Measurements from ENCODE around the gene CARM1.

The CARM1 gene

DNA sequence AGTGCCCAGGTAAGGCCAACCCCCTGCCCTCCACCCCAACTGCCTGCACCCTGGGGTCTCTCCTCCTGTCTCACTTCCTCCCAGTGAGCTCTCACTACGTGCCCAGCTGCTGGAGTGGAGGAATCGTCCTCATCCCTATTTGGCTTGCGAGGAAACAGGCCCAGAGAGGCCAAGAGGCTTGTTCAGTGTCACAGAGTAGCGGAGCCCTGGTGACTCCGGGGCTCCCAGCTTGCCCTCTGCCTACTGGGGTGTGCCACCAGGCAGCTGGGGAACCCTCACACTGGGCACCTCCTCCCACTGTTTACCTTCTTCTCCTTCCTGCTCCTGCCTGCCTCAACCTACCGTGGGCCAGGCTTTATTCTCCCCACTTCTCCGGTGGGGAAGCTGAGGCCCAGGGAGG is 41.0 kb upstream of the CARM1 start:
- TF ChIP-seq, protein P1, sequence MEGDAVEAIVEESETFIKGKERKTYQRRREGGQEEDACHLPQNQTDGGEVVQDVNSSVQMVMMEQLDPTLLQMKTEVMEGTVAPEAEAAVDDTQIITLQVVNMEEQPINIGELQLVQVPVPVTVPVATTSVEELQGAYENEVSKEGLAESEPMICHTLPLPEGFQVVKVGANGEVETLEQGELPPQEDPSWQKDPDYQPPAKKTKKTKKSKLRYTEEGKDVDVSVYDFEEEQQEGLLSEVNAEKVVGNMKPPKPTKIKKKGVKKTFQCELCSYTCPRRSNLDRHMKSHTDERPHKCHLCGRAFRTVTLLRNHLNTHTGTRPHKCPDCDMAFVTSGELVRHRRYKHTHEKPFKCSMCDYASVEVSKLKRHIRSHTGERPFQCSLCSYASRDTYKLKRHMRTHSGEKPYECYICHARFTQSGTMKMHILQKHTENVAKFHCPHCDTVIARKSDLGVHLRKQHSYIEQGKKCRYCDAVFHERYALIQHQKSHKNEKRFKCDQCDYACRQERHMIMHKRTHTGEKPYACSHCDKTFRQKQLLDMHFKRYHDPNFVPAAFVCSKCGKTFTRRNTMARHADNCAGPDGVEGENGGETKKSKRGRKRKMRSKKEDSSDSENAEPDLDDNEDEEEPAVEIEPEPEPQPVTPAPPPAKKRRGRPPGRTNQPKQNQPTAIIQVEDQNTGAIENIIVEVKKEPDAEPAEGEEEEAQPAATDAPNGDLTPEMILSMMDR (conservative IDR thresholded peaks at IDR 0.05; ENCODE audit: low read length) = no peak
- H3K4me3 ChIP-seq (ENCODE audit: low read length) = no peak overlapping the region
- DNase-seq (ENCODE audit: low read depth) = no peak

DNA sequence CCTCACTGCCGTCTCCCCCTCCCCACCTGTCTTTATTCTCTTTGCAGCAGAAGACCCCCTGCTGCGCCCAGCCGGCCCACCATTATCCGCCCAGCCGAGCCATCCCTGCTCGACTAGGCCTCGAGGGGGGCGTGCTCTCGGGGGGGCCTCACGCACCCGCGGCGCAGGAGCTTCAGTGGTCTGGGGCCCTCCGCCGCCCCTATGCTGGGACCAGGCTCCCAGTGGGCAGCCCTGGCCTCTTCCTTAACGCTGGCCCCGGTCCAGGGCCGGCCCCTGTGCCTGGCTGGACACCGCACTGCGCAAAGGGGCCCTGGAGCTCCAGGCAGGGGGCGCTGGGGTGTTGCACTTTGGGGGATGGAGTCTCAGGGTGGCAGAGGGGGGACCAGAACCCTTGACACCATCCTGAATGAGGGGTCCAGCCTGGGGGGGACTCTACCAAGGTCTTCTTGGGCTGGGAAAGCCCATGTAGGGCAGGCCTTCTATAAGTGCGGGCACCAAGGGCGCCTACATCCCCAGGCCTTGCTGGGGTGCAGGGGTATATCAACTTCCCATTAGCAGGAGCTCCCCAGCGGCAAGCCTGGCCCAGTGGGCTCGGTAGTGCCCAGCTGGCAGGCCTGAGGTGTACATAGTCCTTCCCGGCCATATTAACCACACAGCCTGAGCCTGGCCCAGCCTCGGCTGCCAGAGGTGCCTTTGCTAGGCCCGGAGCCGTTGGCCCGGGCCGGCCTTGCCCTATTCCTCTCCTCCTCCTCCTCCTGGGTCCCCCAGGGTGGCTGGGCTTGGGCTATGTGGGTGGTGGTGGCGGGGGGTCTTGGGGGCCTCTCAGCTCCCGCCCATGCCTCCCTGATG is 40.2 kb upstream of the CARM1 start:
- H3K4me3 ChIP-seq (ENCODE audit: low read length) = no peak overlapping the region
- no peak for DNase-seq (ENCODE audit: low read depth)
- TF ChIP-seq, protein P1 (conservative IDR thresholded peaks at IDR 0.05; ENCODE audit: low read length) = no peak

DNA sequence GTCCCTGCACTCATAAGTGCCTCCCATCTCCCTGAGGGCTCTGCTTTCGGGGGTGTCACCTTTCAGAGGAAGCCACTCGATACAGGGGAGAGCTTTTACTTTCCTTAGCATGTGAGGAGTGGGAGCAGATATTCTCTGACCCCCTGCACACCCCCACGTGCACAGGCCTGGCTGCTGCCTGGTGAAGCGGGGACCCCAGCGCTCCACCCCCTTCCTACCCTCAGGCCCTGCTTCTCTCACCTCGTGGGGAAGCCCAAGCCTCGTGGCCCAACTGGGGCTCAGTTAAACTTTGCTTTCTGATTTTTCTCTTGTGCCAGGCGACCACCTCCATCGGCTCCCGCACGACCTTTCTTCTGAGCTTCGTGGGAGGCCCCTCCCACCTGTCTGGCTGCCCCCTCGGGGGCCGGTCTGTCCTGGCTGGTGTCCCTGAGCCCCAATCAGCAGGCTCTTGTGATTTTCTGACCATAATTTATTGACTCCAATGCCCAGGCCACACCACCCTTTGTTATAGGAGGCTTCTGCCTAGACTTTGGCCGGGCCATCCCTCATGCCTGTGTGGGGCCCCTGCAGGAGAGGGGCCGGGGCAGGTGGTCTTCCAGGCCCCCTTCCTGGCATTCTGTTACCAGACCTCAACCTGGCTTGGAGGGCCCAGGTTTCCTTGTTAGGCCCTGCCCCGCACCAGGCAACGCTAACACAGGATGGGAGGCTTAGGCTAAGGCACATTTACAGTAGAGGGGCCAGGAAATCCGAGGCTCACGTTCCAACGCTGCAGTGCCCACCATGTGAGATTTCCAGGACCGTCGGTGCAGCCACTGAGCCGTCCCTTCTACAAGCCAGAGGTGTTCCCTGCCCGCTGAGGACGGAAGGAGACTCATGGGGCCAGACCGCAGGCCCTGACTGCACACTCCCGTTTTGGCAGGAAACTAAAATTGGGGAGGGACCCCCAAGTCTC is 39.1 kb upstream of the CARM1 start:
- DNase-seq (ENCODE audit: low read depth) = no peak
- TF ChIP-seq, protein P1 (conservative IDR thresholded peaks at IDR 0.05; ENCODE audit: low read length) = no peak
- no peak overlapping the region for H3K4me3 ChIP-seq (ENCODE audit: low read length)

DNA sequence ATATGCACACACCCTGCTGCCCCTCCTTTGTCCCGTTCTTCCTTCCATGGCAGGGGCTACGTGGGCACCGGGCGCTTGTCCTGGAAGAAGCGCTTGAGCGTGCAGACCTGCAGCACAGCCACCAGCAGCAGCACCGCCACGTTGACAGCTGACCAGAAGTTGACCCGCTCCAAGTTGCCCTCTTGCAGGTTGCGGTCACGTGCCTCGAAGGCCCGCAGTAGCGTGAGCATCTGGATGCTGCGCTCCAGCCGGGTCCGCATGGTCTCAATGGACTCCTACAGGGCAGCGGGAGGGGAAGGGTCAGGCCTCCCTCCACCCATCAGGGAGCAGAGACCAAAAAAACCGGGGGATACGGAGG is 38.4 kb upstream of the CARM1 start:
- DNase-seq (ENCODE audit: low read depth) = no peak
- TF ChIP-seq, protein P1 (conservative IDR thresholded peaks at IDR 0.05; ENCODE audit: low read length) = no peak

DNA sequence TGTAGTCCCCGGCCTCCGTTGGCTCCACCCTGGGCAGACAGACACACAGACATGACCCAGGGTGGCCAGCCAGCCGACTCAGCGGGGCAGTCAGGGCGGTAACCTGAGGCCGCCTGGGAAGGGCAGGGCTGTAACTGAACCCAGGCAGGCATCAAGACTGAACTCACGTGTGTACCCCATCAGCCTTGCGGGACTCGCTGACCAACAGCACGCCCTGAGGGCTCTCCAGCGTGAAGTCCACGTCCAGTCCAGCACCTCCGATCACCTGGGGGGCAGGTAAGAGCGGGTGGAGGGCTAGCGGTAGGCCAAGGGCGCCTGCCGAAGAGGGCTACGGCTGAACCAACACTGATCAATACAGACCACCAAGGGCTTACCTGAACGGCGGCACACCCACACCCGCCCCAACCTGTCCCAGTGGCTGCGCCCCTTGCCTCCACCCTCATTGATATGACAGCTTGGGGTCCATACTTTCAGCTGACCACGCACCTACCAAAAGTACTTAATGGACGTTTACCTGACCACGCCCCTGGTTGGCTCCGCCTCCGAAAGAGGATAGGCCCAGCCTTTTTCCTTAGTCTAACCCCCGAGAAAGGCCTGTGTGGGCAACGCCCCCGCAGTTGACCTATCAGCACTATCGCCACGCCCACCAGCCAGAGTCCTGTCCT is 36.1 kb upstream of the CARM1 start:
- no peak for DNase-seq (ENCODE audit: low read depth)
- H3K4me3 ChIP-seq (ENCODE audit: low read length) = peak overlapping the region; percentile 59
- TF ChIP-seq, protein P1 (conservative IDR thresholded peaks at IDR 0.05; ENCODE audit: low read length) = no peak

More for the DNA sequence above, 38.4 kb upstream of the CARM1 start:
- H3K4me3 ChIP-seq (ENCODE audit: low read length) = no peak overlapping the region

DNA sequence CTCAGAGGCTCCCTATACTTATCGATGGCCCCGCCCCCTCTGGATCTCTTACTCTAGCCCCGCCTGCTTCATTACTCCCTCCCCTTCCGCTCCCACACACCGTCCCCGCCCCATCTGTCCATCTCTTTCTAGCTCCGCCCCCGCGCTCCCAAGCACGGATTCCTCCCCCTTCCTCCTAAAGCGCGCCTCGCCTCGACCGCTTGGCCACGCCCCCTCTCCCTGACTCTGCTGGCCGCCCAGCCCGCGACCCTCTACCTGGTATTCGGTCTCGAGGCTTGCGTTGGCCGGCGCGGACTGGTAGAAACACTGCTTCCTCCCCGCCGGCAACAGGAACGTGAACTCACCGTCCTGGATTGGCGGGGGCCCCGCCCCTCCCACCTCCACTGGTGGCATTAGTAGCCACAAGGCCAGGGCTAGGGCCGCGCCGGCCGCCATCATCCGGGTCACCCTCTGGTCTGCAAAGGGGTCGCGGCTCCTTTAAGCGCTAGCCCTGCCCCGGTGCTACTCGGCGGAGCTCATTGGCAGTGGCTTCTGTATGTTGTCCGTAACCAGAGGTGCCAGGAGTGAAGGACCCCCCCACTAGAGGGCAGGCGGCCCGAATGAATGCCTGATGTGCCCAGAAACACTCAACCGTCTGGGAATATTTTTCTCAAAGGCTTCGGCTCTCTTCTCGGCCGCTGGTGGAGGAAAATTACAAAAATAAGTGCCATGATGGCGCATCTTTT is 35.4 kb upstream of the CARM1 start, which contains the start of gene TMED1:
TMED1 (minus strand) TSS at position 459 of the 725 bp plus-strand sequence; CDS start at position 438, 21 bp downstream.
- peak within 1 kb of the TSS; percentile 79 for H3K4me3 ChIP-seq (ENCODE audit: low read length)
- TF ChIP-seq, protein P1 (conservative IDR thresholded peaks at IDR 0.05; ENCODE audit: low read length) = 0 out of 2 replicates have a peak, but pooled peaks have one; percentile 14
- DNase-seq (ENCODE audit: low read depth) = peak; percentile 99

Measured in AG10803 (cell line).